Hematopoietic multipotent progenitor cell treated with erythropoietin and hydrocortisone succinate and interleukin-3 and kit ligand, for 4 days (in vitro differentiated cells): ENCODE data around the gene ABCA4.

ENCODE experiments used
- DNase-seq: peaks from one replicate; pipeline ENCODE4 v3.0.0-alpha.2; 2015

The ABCA4 gene

DNA sequence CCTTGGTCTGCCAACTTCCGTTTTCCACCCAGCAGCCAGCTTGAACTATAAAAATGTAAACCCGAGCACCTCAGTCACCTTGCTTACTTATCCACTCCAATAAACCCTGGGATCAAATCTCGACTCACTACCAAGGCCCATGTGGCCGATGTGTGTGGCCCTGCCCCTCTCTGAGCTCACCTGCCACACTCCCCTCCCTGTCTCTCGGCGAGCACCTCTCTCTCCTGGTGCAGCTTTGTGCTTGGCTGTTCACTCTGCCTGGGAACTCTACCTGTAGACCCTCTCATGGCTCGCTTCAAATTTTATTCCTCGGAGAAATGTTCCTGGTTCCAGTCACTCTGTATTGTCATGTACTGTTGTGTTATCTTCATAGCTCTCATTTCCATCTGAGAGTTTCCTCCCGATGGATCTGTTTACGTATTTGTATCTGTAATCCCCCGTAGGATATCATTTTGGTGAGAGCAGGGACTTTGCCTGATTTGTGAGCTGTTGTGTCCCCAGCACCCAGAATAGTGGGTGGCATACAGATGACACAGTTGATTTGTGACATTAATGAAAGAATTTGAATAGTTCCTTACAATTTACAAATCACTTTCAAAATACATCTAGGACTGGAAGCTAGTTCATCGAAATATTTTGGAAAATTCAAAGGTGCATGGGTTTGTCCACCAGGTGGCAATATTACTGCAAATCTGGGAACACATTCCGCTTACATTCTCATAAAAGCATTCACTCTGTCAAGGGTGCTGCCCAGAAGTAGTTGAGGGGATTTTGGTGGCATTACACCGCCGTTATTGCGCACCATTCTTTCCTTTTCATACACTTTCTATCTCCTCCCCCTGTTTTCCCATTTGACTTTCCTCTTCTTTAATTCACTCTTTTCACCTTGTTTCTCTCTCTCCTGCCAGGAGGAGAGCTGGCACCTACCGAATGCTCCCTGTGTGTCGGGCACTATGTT lies 95.3 kb downstream of the ABCA4 start:
- peak; percentile 73 for DNase-seq

DNA sequence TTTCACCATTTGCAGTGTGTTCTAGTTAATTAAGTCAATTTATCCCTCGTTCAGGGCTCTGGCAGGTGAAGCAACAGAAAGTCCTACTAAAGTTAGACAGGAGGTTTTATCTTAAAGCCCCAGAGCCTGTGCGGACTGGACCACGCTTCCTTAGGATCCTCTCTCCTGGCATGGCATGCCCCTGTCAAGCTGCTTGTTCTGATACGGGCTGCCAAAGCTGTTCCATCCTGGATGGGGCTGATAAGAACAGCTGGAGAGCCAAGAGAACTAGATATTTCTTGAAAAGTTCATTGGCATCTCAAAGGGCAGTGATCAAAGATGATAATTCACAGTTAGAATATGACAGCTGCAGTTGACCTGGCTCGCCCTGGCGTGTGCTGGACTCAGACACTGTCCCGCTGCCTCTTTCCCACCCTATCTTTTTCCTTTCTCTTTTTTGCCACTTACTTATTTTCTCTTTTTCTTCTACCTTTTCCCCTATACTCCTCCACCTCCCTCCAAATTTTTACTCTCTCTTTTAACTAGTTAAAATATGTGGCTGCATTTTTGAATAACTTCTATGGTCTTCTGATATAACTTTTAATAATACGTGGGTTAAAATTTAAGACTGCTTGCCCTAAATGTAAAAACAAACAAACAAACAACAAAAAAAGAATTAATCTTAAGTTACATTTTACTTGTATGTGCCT lies 96.7 kb downstream of the ABCA4 start:
- peak; percentile 92 for DNase-seq

DNA sequence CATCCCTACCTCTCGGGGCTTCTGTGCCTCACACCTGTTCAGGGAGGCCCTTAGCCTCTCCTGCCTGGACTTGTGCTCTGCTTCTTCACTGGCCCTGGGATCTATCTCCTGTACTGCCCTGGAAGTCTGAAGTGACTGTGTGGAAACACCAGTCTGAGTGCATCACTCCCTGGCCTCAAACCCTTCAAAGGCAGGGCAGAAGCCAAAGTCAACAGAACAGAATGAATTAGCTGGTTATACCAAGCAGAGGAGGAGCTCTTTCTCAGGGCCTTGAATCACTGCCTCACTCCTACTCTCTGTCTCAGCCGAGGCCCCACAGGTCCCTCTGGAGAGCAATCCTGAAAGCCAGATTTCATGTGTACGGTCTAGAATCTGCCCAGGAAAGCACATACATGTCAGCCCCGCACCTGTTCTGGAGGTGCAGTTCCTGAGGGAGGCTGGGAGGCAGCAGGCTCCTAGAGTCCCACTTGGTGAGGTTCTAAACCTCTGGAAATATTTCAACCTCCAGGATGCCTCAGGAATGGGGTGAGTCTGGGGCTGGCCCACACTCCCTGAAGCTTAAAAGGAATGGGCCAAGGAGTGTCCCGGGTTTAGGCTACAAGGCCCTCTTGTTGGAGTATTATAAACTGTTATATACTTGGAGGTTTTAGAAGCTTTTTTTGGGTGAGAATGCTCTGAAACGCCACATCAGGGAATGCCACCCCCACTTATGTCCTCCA lies 98.3 kb downstream of the ABCA4 start:
- DNase-seq: no peak

DNA sequence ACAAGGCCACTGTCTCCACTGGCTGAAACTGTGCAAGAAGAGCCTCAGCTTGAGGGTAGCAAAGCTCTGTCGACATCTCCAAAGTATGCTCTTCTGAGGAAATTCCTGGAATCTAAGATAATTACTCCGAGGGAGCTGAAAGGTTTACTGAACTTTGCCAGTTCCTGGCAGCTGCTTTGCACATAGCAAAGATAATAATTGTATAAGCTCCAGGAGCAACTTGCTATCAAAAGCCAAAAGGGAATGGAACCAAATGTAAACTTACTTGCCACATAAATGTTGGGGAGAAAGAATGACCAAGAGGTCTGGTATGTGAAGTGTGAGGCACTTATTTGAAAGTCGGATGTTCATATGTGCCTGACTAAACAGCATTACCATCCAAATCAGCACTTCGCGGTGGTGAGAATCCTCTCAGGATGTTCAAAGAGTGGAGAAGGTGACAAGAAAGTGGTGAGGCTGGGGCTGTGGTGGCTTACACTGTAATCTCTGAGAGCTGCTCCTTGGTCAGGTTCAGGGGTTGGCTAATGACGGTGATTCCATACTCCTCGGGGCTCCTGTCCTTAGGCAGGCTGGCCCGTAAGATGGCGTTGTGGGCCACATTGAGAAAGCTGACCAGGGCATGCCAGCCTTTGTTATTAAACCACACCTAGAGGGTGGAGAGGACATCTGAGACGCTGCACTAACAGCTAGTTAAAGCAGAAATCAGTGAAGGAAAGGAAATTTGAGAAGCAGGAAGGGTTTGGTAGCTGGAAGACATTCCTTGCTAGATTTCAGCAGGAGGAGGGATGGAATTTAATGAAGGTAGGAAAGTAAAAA lies 100.0 kb downstream of the ABCA4 start:
- no peak for DNase-seq

DNA sequence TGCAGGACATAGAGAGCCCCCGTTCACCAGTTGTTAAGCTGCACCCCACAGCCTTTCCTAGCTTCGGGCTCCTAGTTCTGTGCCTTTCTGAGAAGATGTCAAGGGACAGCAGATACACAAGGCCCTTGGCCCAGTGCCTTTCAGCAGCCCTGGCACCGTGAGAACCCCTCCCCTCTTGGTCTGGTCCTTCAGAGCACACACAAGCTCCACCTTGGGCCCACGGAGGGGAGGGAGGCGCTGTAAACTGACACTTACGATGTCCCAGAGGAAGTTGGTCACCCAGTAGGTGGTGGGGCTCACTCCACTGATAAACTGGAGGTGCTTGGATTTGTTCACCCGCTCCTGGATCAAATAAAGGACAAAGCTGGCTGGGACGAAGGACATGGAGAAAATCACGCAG lies 101.6 kb downstream of the ABCA4 start:
- DNase-seq: no peak

DNA sequence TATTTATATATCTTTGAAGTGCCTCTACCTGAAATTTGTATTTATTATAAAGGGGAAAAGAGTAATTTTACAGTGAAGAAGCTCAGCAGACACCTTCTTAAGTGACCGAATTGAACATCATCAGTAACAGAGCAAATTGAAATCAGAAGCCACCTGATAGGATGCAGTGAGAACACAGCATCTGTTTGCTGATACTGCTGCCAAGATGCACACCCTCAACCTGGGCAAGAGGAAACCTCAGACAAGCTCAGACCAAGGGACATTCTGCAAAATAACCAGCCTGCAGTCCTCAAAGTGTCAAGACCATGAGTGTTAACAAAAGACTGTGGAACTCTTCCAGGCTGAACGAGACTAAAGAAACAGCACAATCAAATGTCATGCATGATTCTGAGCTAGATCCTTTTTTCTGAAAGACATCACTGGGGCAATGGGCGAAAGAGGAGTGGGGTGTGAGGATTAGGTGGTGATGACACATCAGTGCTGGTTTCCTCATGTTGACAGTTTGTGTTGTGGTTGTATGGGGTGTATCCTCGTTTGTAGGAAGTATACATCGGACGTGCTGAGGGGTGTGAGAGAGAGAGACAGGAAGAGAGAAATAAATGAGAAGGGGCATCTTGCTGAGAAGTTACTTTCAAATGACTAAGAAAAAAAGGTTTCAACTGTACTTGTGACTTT lies 103.7 kb downstream of the ABCA4 start:
- DNase-seq: peak; percentile 53

DNA sequence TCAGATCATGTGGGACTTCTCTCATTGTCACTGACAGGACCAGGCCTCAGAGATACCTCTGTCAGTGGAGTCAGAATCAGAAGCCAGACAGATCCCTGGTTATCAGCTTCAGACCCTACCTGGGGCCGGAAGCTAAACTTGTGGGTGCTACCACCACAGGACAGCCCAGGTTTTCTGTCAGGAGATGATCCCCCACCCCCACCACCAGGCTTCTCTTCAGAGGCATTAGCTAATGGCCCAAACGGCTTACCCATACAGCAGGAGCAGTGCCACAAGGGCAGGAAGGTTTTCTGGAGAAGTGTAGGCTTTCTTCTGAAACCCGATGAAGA lies 105.5 kb downstream of the ABCA4 start:
- DNase-seq: no peak

DNA sequence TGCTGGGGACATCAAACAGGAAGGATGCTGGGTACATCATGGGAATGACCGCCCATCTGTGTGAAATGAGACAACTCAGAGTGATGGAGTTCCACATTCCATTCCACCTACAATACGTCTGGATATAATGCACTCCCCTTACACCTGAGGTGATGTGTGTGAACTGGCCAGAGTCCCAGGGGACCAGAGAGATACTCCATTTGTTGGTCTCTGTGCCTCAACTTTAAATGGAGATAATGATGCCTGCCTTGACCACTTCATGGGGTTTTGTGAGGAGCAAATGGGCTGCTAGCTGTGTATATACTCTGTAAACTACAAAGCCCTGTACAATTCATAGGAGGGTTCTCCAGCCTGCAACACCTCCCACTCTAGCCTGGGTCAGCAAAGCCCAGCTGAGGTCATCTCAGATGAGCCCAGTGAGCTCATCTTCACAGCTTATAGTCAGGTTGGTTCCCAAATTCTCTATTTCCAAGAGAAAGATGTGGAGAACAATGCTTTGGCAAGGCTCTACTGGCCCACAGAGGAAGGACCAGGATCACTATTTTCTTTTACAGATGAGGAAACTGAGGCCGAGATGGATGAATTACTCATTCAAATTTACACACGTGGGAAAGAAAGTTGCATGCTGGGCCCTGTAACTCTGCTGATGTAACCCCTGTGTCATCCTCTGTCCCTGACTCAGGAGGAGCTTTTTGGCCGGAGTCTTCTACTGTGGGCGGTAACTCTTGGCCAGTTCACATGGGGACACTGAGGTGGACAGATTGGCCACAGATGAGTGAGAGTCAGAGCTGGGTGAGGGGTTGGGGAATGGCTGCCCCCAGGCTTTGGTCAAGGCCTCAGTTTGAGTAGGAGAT lies 106.1 kb downstream of the ABCA4 start:
- DNase-seq: no peak

DNA sequence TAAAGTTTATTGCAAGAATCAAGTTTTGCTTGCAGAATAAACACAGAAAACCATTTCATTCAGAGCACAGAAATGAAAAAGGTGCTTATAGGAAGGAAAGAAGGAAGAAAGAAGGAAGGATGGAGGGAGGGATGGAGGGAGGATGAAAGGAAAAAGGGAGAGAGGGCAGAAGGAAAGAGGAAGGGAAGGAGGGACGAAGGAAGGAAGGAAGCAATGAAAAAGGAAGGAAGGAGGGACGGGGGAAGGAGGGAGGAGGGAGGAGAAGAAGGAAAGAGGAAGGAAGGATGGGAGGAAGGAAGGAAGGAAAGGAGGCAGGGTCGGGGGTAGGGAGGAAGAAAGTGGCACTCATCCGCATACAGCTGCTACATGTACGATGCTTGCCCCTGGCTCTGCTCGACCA lies 106.9 kb downstream of the ABCA4 start:
- DNase-seq: no peak

DNA sequence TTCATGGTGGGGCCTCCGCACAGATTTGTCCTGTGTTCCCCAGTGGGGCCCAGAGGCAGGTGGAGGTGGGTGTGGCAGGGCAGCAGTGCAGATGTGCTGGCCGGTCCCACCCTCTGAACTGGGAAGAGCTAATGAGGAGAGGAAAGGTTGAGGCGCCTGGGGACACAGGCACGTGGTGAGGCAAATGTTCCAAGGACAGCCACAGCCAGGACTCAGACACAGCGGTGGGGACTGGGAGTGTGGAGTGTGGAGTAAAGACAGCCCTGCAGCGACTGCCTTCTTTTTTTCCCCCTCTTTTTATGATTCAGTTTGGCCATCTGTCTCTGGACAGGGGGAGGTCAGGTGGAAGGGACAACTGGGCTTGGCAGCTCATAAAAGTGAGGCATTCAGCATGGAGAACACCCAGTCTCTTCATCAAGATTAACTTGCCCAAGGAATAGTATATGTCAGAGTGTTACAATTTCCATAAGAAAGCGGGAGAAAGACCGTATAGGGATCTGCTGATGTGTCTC lies 107.5 kb downstream of the ABCA4 start:
- DNase-seq: no peak

DNA sequence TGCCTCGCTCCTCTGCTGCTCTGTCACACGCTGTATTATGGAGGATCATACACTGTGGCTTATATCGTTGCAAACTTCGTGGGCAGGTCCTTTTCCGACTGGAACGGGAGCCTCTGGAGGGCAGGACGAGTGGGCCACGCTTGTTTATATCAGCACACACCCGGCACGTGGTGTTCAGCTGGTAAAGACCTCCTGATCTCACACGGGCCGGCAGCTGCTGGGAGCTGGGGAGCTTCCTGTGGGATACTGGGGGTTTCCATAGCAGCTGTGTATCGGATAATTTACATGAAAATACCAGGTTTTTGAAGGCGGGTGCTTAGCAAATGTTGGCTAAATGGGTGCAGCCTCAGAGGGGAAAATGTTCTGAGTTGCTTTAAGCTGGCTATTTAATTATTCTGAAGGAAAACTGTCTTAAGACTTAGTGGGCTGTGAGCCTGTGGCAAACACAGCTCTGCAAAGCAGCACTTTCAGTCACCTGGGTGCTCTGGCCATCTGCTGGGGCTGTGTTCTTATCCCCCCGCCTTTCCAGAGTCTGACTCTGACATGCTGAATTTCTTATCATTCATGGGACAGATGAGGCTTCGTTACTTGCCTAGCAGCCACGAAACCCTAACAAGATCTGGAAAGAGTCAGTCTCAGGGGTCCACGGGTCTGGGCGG lies 108.1 kb downstream of the ABCA4 start:
- DNase-seq: peak; percentile 68

DNA sequence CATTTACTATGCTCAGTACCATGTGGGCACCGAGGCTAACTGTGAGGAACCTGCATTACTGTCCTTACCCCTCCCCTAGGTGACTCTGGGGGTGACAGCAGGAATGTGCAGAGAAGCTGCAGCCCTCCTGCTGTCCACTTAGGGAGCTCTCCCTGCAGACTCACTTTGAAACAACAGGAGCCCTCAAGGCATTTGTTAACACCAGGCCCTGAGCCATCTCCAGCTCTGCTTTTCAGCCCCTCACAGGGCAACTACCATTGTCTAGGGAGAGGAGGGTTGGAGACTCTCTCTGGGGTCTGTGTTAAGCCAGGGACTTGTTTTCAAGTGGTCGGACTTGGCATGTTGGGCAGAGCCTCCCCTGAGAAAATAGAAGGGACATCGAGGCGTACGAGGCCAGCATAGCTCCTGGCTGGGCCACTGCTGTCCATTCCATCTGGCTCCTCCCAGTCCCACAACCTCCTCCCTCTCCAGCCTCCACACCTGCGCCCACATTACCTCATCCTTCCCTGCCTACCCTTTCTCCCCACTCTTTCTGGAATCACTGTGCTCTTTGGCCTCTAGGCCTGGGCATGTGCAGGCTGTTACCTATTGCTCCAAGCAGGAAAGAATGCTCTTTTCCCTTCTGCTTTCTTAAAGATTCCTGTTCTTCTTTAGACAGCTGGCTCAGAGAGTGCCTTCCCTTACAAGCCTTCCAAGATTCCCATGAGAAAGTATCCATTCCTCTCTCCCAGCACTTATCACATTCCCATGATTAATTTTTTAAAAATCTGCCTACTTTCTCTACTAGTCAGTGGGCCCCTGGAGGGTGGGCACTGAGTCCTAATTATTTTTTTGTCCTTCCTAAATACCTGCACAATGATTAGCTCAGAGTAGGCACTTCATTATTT lies 109.0 kb downstream of the ABCA4 start:
- no peak for DNase-seq

DNA sequence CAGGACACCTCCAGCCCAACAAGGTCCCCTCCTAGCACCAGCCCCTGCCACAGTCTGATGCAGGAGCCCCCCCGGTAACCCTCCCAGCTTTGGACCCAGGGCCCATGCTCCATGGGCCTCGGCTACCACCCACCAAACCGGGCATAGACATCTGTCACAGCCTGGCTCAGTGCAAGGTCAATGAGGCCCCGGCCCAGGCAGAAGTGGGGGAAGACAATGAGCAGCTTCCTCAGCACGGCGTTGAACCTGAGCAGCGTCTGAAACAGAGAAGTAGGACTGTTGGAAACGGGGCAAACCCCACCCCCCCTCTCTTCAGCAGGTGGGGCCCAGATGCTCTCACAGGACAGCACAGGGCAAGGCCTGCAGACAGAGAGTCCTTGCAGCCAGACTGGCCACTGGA lies 109.8 kb downstream of the ABCA4 start:
- DNase-seq: no peak

DNA sequence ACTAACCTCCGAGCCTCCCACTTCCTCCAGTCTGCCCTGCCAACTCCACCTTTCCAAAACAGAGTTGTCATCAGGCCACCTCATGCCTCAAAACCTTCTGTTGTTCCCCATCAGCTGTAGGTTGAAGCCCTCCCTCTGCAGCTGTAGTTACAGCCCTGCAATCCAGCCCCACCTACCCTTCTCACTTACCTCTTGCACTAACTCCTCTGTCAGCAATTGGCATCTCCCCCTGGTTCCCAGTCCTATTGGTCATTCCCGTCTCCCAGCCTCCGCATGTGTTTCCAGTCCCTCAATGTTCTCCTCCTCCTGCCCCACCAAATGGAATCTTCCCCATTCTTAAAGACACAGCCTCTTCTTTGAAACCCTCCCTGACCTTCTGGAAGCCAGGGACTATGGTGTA lies 111.6 kb downstream of the ABCA4 start:
- DNase-seq: no peak

DNA sequence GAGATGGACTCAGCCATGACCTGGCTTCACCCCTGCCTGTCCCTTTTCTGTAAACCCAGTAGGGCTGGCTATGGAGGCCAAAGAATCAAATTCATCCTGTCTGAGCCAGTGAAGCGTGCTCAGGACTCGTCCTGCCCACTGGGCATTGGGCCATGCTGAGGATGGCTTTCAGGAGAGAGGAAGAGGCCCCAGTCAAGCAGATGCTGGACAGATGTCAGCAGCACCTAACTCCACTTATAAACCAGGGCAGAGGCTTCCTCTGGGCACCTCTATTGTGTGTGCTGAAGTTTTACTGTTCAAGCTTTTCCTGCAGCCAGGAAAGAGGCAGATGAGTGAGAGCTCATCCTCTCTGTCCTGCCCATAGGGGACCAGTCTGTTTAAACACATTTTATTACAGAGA lies 114.3 kb downstream of the ABCA4 start:
- DNase-seq: no peak

DNA sequence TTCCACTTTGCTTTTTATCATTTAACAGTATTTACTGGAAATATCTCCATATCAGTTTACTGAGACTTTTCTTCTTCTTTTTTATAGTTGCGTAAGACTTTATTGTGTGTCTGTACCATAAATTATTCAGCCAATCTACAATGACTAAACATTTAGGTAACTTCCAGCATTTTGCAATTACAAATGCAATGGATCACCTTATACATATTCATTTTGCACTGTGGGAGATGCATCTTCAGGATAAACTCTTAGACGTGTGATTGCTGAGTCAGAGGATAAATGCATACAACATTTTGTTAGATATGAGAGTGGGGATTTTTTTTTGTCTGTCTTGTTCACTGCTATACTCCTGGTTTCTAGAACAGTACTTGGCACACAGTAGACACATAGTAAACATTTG lies 116.0 kb downstream of the ABCA4 start:
- DNase-seq: no peak

DNA sequence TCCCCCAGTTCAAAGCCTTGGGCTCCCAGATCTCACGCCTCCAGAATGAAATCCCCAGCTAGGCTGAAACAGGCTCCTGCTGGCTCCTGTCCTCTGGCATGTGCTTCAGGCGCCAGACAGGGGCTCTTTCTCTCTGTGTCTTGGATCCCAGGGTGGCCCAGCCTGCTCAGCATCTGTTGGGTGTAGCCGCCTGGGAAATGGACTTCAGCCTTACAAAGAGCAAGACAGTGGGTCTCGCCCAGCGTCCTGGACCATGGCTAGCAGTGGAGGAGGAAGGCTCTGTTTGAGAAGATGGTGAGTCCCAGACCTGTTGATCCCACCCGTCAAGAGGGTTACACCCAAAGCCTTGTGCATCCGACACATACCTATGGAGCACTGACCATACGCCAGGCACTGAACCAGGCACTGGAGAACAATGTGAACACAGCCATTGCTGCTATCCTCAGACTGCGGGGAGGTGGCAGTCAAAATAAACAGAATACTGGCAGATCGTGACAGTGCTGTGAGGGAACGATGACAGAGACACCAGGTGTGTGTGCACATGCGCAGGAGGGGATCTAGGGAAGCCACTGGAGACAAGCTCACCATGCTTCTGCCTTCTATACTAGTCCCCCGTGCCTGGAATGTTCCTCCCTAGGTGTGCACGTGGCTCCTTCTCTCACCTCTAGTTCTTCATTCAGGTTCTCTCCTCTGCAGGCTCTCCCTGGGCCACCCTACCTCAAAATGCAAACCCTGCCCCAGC lies 118.7 kb downstream of the ABCA4 start:
- DNase-seq: no peak

DNA sequence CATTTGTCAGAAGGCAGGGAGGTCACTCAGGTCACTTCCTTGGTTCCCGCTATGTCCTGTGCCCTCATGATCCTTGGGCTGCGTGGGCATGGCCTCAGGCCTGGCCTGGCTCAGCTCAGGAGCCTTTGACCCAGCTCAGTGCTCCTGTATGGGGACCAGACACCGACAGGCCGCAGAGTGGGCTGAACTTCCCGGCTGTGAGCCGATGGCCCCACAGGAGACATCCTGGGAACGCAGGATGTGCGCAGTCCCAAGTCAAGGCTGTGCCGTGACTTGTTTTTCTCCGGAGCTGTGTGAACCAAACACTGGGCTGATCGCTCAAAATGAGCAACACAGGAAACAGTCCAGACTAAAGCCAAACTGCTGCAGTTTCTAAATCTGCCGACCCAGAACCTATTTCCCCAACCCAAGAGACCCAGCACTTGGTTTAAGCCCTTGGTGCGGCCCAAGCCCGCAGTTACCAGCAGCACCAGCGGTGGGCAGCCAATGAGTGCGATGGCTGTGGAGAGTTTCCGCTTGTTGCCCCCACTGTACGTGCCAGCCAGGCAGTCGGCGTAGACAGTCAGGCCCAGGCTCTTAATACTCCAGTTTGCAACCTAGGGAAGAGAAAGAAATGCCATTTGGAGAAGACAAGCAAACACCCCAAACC lies 119.4 kb downstream of the ABCA4 start:
- no peak for DNase-seq
